ENCODE data around the gene DDAH1.

DDAH1 gene

GRCh38 chr1:85303440-85304162 is 161.4 kb downstream of the DDAH1 start:
- no peak for DNase-seq (ENCODE audit: low read depth in 3 of 3)

GRCh38 chr1:85300140-85300539 is 164.8 kb downstream of the DDAH1 start:
- DNase-seq (ENCODE audit: low read depth in 3 of 3) = no peak

GRCh38 chr1:85297855-85298629 is 166.9 kb downstream of the DDAH1 start:
- DNase-seq (ENCODE audit: low read depth in 3 of 3) = peak; percentile 28 to 50 (median 43)

GRCh38 chr1:85297538-85297854 is 167.5 kb downstream of the DDAH1 start:
- DNase-seq (ENCODE audit: low read depth in 3 of 3) = no peak

GRCh38 chr1:85296980-85297379 is 168.0 kb downstream of the DDAH1 start:
- DNase-seq (ENCODE audit: low read depth in 3 of 3) = no peak

GRCh38 chr1:85295654-85296053 is 169.3 kb downstream of the DDAH1 start:
- no peak for DNase-seq (ENCODE audit: low read depth in 3 of 3)

GRCh38 chr1:85295006-85295431 is 169.9 kb downstream of the DDAH1 start:
- no peak for DNase-seq (ENCODE audit: low read depth in 3 of 3)

- no peak for DNase-seq (ENCODE audit: low read depth in 3 of 3)
Measured at GRCh38 chr1:85290826-85291225, 174.1 kb downstream of the DDAH1 start.

GRCh38 chr1:85289848-85290335 is 175.1 kb downstream of the DDAH1 start:
- no peak for DNase-seq (ENCODE audit: low read depth in 3 of 3)

GRCh38 chr1:85289207-85289847 is 175.6 kb downstream of the DDAH1 start:
- no peak for DNase-seq (ENCODE audit: low read depth in 3 of 3)

GRCh38 chr1:85284202-85284601 is 180.8 kb downstream of the DDAH1 start:
- DNase-seq (ENCODE audit: low read depth in 3 of 3) = no peak

GRCh38 chr1:85283475-85284199 is 181.3 kb downstream of the DDAH1 start:
- DNase-seq (ENCODE audit: low read depth in 3 of 3) = no peak

- no peak for DNase-seq (ENCODE audit: low read depth in 3 of 3)
Measured at GRCh38 chr1:85282424-85282823, 182.5 kb downstream of the DDAH1 start.

GRCh38 chr1:85280636-85281035 is 184.3 kb downstream of the DDAH1 start:
- no peak for DNase-seq (ENCODE audit: low read depth in 3 of 3)

GRCh38 chr1:85279458-85280080 is 185.4 kb downstream of the DDAH1 start:
- no peak for DNase-seq (ENCODE audit: low read depth in 3 of 3)

GRCh38 chr1:85278853-85279314 is 186.1 kb downstream of the DDAH1 start:
- DNase-seq (ENCODE audit: low read depth in 3 of 3) = peak in 2 of 3 experiments; percentile 41 to 42

- DNase-seq (ENCODE audit: low read depth in 3 of 3) = no peak
Measured at GRCh38 chr1:85277802-85278201, 187.2 kb downstream of the DDAH1 start.

- no peak for DNase-seq (ENCODE audit: low read depth in 3 of 3)
Measured at GRCh38 chr1:85276978-85277639, 187.8 kb downstream of the DDAH1 start.

GRCh38 chr1:85276215-85276977 is 188.6 kb downstream of the DDAH1 start, which contains the start of gene BCL10:
TSS of gene BCL10 (minus strand) at chr1:85276632. CDS start at chr1:85276352, 280 bp downstream.
- DNase-seq (ENCODE audit: low read depth in 3 of 3) = peak; percentile 91 to 94 (median 93)

GRCh38 chr1:85275701-85276214 is 189.2 kb downstream of the DDAH1 start:
- DNase-seq (ENCODE audit: low read depth in 3 of 3) = no peak

Data from stimulated activated CD4-positive, alpha-beta T cell treated with anti-CD3 and anti-CD28 coated beads, TNF-alpha, amount 100 ng/mL, for 4 hours (primary cell).